ENCODE measurements around the gene TIAM1. TPM values are rescaled to one million over a fixed set of nuclear protein-coding genes. Genes with fewer than 3 reads are reported as not detected.

Gene TIAM1
- total and polyA plus RNA-seq, 2 of the 8 experiments (the other 6 are each of a cell fraction or from before 2014, with no cell fraction given): 10.1 to 30.7 TPM

- Histone ChIP-seq H3K23ac (ENCODE audit: insufficient read length) (no peak overlapping the region), H2BK12ac (ENCODE audit: low read depth, low read length) (no peak overlapping the region), H3K79me2 (ENCODE audit: control insufficient read depth in 1 of 2, insufficient read depth in 2 of 2, low read length in 2 of 2) (no peaks in the 10 kb centered on the region), H2BK15ac (ENCODE audit: low read length) (no peak overlapping the region), H3K9ac (replicated peaks in 1 of 4; ENCODE audit: extremely low read depth in 1 of 4, low read depth in 3 of 4, low read length in 3 of 4) (no peak overlapping the region), H4K91ac (replicated peaks; ENCODE audit: insufficient read length, low read length) (no peak overlapping the region), H3K4me2 (ENCODE audit: insufficient read depth in 1 of 2, low read depth in 2 of 2, low read length in 2 of 2) (no peak overlapping the region), H3K23me2 (ENCODE audit: low read depth, low read length) (no peaks in the 10 kb centered on the region), H2AFZ (ENCODE audit: low read length) (no peak overlapping the region), H2AK5ac (ENCODE audit: low read depth, low read length) (no peak overlapping the region), H2BK120ac (replicated peaks; ENCODE audit: low read depth, low read length) (no peak overlapping the region), H3K9me3 (ENCODE audit: insufficient read depth in 2 of 2, low read depth in 1 of 2, low read length in 1 of 2) (no peaks in the 10 kb centered on the region), H4K20me1 (replicated peaks in 1 of 2; ENCODE audit: control insufficient read depth in 1 of 2, insufficient read depth in 2 of 2, low read length in 2 of 2) (no peaks in the 10 kb centered on the region), H3K56ac (replicated peaks; ENCODE audit: insufficient read length, low read depth, low read length) (no peak overlapping the region), H3K4me1 (replicated peaks in 1 of 4; ENCODE audit: control insufficient read depth in 3 of 4, insufficient read depth in 4 of 4, low read length in 3 of 4) (no peaks in the 10 kb centered on the region; a peak in 1 of 7 replicates), H4K5ac (ENCODE audit: insufficient read length, low read depth, low read length) (no peak overlapping the region), H3K27me3 (replicated peaks in 1 of 4; ENCODE audit: control insufficient read depth in 3 of 4, extremely low read depth in 1 of 4, insufficient read depth in 3 of 4, low read length in 3 of 4) (no peaks in the 10 kb centered on the region), H3K18ac (ENCODE audit: extremely low read depth, low read length) (no peak overlapping the region), H3K36me3 (ENCODE audit: control insufficient read depth in 2 of 4, insufficient read depth in 4 of 4, low read length in 3 of 4) (no peaks in the 10 kb centered on the region), H3K27ac (ENCODE audit: low read depth, low read length) (no peak overlapping the region), H3K4ac (replicated peaks; ENCODE audit: insufficient read length, low read depth, low read length) (no peak overlapping the region), H4K8ac (ENCODE audit: extremely low read depth, insufficient read depth, low read length) (no peak overlapping the region), H2BK5ac (ENCODE audit: low read depth, low read length) (no peak overlapping the region), H3K79me1 (ENCODE audit: low read depth, low read length) (no peaks in the 10 kb centered on the region), H2BK20ac (ENCODE audit: low read length) (no peak overlapping the region), H3K4me3 (ENCODE audit: extremely low read depth in 1 of 4, insufficient read depth in 2 of 4, low read depth in 3 of 4, low read length in 4 of 4) (no peak overlapping the region), H3K14ac (ENCODE audit: insufficient read length) (no peak overlapping the region)
- DNase-seq (ENCODE audit: low read depth in 1 of 2, low spot score in 2 of 2): no peak
- ChIA-PET CTCF (ENCODE audit: partially characterized antibody) (interaction anchor here (0.6 to 5.5 kb wide), 29 partner anchors 8 to 422 kb away, joined by 3 to 51 read pairs (median 5); no protein-coding TSS in a partner anchor), POLR2A (ENCODE audit: partially characterized antibody) (no interaction called here)
- peak; percentile 73 for FAIRE-seq
- 65% methylated on average over 5 of the region's 5 CpGs; no CpG with 5 or more reads in 1 of the 2 experiments for WGBS, 2 experiments (ENCODE audit: extremely low coverage in 1 of 2, insufficient coverage in 1 of 2, insufficient read length in 1 of 2, insufficient replicate concordance in 2 of 2, low coverage in 1 of 2, low lambda C conversion rate in 2 of 2, missing lambda C conversion rate in 1 of 2)
- peak; percentile 61 to 63 for TF ChIP-seq RAD21 (IDR thresholded peaks at IDR 0.05 in 1 of 2, conservative IDR thresholded peaks at IDR 0.05 in 1 of 2; ENCODE audit: low read depth in 2 of 2, low read length in 2 of 2)
- no peak for TF ChIP-seq HDAC2 (IDR thresholded peaks at IDR 0.05; ENCODE audit: borderline replicate concordance in 1 of 2, low read depth in 2 of 2, low read length in 2 of 2)
- TF ChIP-seq, protein P1, sequence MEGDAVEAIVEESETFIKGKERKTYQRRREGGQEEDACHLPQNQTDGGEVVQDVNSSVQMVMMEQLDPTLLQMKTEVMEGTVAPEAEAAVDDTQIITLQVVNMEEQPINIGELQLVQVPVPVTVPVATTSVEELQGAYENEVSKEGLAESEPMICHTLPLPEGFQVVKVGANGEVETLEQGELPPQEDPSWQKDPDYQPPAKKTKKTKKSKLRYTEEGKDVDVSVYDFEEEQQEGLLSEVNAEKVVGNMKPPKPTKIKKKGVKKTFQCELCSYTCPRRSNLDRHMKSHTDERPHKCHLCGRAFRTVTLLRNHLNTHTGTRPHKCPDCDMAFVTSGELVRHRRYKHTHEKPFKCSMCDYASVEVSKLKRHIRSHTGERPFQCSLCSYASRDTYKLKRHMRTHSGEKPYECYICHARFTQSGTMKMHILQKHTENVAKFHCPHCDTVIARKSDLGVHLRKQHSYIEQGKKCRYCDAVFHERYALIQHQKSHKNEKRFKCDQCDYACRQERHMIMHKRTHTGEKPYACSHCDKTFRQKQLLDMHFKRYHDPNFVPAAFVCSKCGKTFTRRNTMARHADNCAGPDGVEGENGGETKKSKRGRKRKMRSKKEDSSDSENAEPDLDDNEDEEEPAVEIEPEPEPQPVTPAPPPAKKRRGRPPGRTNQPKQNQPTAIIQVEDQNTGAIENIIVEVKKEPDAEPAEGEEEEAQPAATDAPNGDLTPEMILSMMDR (IDR thresholded peaks at IDR 0.05; ENCODE audit: control extremely low read depth in 1 of 3, insufficient read depth in 1 of 3, low read depth in 1 of 3, low read length in 3 of 3): peak in 2 of 3 experiments; percentile 46 to 55; a peak in 2 of 4 replicates
- TF ChIP-seq CBX8 (IDR thresholded peaks at IDR 0.05; ENCODE audit: borderline replicate concordance, low read depth, low read length): no peak
Observed at GRCh38 chr21:31180256-31181081, 163.6 kb downstream of the TIAM1 start.
